Endothelial cell (in vitro differentiated cells): ENCODE data around the gene USP19. TPM values are rescaled to one million over a fixed set of nuclear protein-coding genes. Genes with fewer than 3 reads are reported as not detected.
A peak's percentile ranks its signal among the peaks of the same experiment; 100 is the strongest.

Experiments
- DNase-seq: peaks from one replicate; pipeline ENCODE4 v3.0.0; 2021; ENCODE audit warnings: low spot score
- H3K27ac Mint-ChIP-seq: one replicate; pipeline ENCODE4 v1.8.0; 2021; ENCODE audit warnings: mixed read lengths, inconsistent platforms; ENCODE audit not compliant: unreplicated experiment
- H3K27me3 Mint-ChIP-seq: one replicate; pipeline ENCODE4 v1.8.0; 2021; ENCODE audit warnings: mild to moderate bottlenecking, moderate library complexity, mixed read lengths, inconsistent platforms; ENCODE audit not compliant: unreplicated experiment
- H3K36me3 Mint-ChIP-seq: one replicate; pipeline ENCODE4 v1.8.0; 2021; ENCODE audit warnings: mild to moderate bottlenecking, low read depth, mixed read lengths, inconsistent platforms; ENCODE audit not compliant: unreplicated experiment
- H3K4me1 Mint-ChIP-seq: one replicate; pipeline ENCODE4 v1.8.0; 2021; ENCODE audit warnings: mild to moderate bottlenecking, mixed read lengths, inconsistent platforms; ENCODE audit not compliant: unreplicated experiment
- H3K4me3 Mint-ChIP-seq: one replicate; pipeline ENCODE4 v1.8.0; 2021; ENCODE audit warnings: mild to moderate bottlenecking, mixed read lengths, inconsistent platforms; ENCODE audit not compliant: unreplicated experiment
- H3K9me3 Mint-ChIP-seq: one replicate; pipeline ENCODE4 v1.8.0; 2021; ENCODE audit warnings: mixed read lengths, inconsistent platforms; ENCODE audit not compliant: unreplicated experiment
- total RNA-seq: library from RNA; stranded (reverse); fragmentation: NEBNext Ultra II Directional; extraction: Animal tissue kit (Norgen Biotek cat#: 25700); gene quantifications from one replicate; pipeline ENCODE4 v1.2.1, GENCODE V29; 2021; ENCODE audit not compliant: unreplicated experiment
- TF ChIP-seq, protein P1 (sequence below): fragments of 200-600 bp; sonication (generic); IDR thresholded peaks from one replicate; pipeline ENCODE4 v1.5.0; 2021; ENCODE audit warnings: antibody characterized with exemption; ENCODE audit not compliant: unreplicated experiment

USP19 gene
- total RNA-seq, 1 donor from 2014 or later: 38.8 TPM

DNA sequence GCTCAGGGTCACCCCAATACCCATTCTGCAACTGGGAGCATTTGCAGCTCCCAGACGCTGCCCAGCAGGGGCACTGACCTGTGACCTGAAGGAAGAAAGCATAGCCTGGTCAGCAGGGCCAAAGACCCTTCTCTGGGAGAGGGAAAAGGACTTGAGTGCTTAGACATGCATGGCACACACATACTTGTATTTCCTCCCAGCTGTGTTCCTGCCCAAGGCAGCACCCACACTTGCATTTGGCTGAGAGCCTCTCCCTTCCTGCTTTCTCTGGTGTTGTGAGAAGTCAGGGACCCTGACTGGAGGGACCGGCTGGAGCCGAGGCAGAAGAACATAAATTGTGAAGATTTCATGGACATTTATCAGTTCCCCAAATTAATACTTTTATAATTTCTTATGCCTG is 19.5 kb upstream of the USP19 start:
- Mint-ChIP-seq H3K9me3 (no peaks in the 10 kb centered on the region), H3K27me3 (peaks cover 4% of the 10 kb centered on the region)

DNA sequence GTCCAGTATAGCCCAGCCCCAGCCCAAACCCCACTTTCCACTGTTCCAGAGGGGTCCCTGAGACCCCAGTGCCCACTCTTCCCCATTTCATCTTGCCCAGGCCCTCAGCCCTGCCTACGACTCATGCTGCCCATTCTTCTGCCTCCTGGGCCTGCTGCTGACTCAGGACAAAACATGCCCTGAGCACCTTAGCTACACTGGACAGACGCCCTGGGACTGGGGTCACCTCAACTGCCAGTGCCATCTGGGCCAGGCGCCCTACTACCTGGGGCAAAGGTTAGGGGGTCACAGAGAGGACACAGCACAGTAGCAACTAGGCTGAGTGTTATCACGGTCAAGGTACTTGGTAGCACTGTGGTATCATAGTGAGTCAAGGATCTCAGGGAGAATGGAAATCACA is 14.9 kb upstream of the USP19 start:
- Mint-ChIP-seq H3K4me3 (no peak overlapping the region), H3K4me1 (peaks cover 12% of the 10 kb centered on the region), H3K27ac (no peak overlapping the region), H3K27me3 (peaks cover 6% of the 10 kb centered on the region), H3K36me3 (peaks cover 12% of the 10 kb centered on the region), H3K9me3 (no peaks in the 10 kb centered on the region)
- DNase-seq: no peak
- TF ChIP-seq, protein P1, sequence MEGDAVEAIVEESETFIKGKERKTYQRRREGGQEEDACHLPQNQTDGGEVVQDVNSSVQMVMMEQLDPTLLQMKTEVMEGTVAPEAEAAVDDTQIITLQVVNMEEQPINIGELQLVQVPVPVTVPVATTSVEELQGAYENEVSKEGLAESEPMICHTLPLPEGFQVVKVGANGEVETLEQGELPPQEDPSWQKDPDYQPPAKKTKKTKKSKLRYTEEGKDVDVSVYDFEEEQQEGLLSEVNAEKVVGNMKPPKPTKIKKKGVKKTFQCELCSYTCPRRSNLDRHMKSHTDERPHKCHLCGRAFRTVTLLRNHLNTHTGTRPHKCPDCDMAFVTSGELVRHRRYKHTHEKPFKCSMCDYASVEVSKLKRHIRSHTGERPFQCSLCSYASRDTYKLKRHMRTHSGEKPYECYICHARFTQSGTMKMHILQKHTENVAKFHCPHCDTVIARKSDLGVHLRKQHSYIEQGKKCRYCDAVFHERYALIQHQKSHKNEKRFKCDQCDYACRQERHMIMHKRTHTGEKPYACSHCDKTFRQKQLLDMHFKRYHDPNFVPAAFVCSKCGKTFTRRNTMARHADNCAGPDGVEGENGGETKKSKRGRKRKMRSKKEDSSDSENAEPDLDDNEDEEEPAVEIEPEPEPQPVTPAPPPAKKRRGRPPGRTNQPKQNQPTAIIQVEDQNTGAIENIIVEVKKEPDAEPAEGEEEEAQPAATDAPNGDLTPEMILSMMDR: no peak

More for the DNA sequence above, 19.5 kb upstream of the USP19 start:
- TF ChIP-seq, protein P1: no peak
- Mint-ChIP-seq H3K27ac (no peak overlapping the region), H3K36me3 (peaks cover 6% of the 10 kb centered on the region), H3K4me3 (no peak overlapping the region), H3K4me1 (no peaks in the 10 kb centered on the region)
- no peak for DNase-seq

DNA sequence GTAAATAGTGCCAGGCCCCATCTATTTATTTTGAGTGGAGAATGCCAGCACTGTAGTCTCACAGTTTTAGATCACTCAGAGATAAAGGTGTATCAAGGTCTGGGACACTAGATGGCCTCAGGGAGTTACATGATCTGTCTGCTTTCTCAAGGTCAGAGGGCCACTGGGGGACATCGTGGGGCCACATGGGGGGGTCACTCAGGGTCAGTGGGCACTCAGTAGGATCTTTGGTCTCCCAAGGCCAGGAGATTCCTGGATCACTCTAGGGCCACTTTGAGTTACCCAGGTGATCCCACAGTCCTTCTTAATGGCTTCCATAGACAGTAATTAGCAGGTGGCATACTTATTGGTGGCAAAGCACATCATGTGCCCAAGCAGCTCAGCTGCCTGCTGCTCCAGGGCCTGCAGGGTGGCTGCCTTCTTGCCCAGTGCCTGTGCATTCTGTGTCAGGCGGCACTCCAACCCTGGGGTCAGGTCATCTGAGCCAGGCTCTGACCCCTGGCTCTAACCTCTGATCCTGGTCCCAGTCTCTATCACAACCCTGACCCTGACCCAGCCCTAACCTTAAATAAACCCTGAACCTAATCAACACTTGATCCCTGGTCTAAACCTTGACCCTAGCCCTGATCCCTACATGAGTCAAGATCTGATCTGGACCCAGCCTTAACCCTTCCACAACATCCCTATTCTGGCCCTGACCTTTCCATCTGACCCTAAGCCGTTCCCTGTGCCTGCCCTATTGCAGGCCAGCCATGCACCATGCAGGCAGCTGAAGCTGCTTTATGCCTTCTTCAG is 14.0 kb upstream of the USP19 start:
- Mint-ChIP-seq H3K4me3 (no peak overlapping the region), H3K9me3 (no peaks in the 10 kb centered on the region), H3K27ac (no peak overlapping the region), H3K4me1 (peaks cover 12% of the 10 kb centered on the region), H3K36me3 (peaks cover 11% of the 10 kb centered on the region), H3K27me3 (peaks cover 12% of the 10 kb centered on the region)
- DNase-seq: no peak
- TF ChIP-seq, protein P1: no peak

DNA sequence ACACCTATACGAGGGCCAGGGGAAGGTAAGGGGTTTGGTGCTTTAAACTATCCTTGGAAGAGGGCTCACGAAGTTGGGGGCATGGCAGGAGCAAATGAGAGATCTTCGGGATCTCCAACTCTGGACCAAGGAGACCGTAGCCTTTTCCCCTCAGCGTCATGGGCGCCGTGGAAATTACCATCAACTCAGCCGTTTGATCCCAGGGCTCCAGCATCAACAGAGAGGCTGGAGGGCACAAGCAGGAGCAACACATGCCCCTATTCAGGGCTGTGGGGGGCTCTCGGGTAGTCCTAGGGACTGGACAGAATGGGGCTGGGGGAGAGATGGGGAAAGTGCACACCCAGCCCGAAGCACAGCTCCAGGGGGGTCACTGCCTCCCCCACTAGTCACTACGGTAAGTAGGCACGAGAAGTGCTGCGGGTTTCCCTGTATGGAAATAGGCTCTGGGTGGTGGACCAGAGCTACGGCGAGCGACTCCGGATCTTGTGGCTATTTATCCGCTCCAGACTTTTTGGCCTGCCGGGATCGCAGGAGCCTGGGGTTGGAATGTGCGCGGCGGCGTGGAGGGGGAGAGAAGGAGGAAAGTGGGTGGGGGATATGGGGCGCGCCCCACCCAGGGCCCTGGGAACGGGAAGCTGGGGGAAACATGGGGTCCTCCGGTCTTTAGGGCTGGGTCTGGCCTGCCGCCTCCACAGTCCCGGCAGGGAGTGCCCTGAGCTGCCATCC is 12.8 kb upstream of the USP19 start:
- peak overlapping the region; percentile 96 for H3K4me3 Mint-ChIP-seq
- H3K36me3 Mint-ChIP-seq: peaks cover 17% of the 10 kb centered on the region
- peak; percentile 79 for DNase-seq
- peak overlapping the region; percentile 75 for H3K27ac Mint-ChIP-seq
- TF ChIP-seq, protein P1: no peak
- H3K27me3 Mint-ChIP-seq: peaks cover 18% of the 10 kb centered on the region
- H3K9me3 Mint-ChIP-seq: no peaks in the 10 kb centered on the region
- peaks cover 12% of the 10 kb centered on the region for H3K4me1 Mint-ChIP-seq
